CD14-positive monocyte (primary cell): ENCODE measurements around the gene ASTN2. TPM values are rescaled to one million over a fixed set of nuclear protein-coding genes. Genes with fewer than 3 reads are reported as not detected.

Experiments used
- DNase-seq, 3 donors: peaks; one replicate each; pipeline ENCODE4 v3.0.0-alpha.2; 2011 to 2022
- H2AFZ ChIP-seq: 2 replicates; pipeline ENCODE4 v1.6.0; 2012; ENCODE audit warnings: mild to moderate bottlenecking, low read depth, low read length, inconsistent platforms; ENCODE audit not compliant: insufficient read depth, poor library complexity, severe bottlenecking
- H3K27ac ChIP-seq, 2 donors: 1 replicate in 1 of 2; 2 replicates in 1 of 2; pipeline ENCODE4 v1.5.1; 2012 to 2013; ENCODE audit warnings: low read length in 2 of 2, control low read depth in 1 of 2, inconsistent platforms in 1 of 2, low read depth in 1 of 2, mild to moderate bottlenecking in 1 of 2
- H3K27me3 ChIP-seq, 2 donors: one replicate each; pipeline versions ENCODE4 v1.6.0 to v1.6.1; 2011 to 2013; ENCODE audit warnings: low read length in 2 of 2; ENCODE audit not compliant: control insufficient read depth in 2 of 2, insufficient read depth in 2 of 2
- H3K36me3 ChIP-seq, 2 donors: replicated peaks in 1 of 2; 1 replicate in 1 of 2; 2 replicates in 1 of 2; pipeline versions ENCODE4 v1.5.1 to v1.6.1; 2012 to 2013; ENCODE audit warnings: low read length in 2 of 2, control low read depth in 1 of 2, inconsistent platforms in 1 of 2, mild to moderate bottlenecking in 1 of 2; ENCODE audit not compliant: insufficient read depth in 2 of 2, control insufficient read depth in 1 of 2
- H3K4me1 ChIP-seq, 2 donors: 1 replicate in 1 of 2; 2 replicates in 1 of 2; pipeline versions ENCODE4 v1.5.1 to v1.6.1; 2012 to 2013; ENCODE audit warnings: low read length in 2 of 2, control low read depth in 1 of 2, inconsistent platforms in 1 of 2, mild to moderate bottlenecking in 1 of 2, moderate library complexity in 1 of 2; ENCODE audit not compliant: insufficient read depth in 2 of 2, control insufficient read depth in 1 of 2
- H3K4me2 ChIP-seq: replicated peaks from 2 replicates; pipeline ENCODE3; 2012; ENCODE audit warnings: low read length, moderate library complexity, mild to moderate bottlenecking; ENCODE audit not compliant: poor library complexity, severe bottlenecking; ENCODE audit errors: extremely low read depth
- H3K4me3 ChIP-seq, 3 experiments: fragments of 200-600 bp in 1 of 3; sonication (generic) in 1 of 3; replicated peaks in 1 of 3; 1 replicate in 2 of 3; 2 replicates in 1 of 3; pipeline ENCODE4 v1.5.1; 2011 to 2013; ENCODE audit warnings: low read length in 3 of 3, mild to moderate bottlenecking in 3 of 3, control low read depth in 2 of 3, low read depth in 2 of 3, inconsistent platforms in 1 of 3, moderate library complexity in 1 of 3
- H3K79me2 ChIP-seq: 2 replicates; pipeline ENCODE4 v1.6.0; 2012; ENCODE audit warnings: mild to moderate bottlenecking, control low read depth, inconsistent platforms, low read length, moderate library complexity; ENCODE audit not compliant: insufficient read depth
- H3K9ac ChIP-seq: 2 replicates; pipeline ENCODE4 v1.6.0; 2017; ENCODE audit warnings: low read length, mild to moderate bottlenecking; ENCODE audit not compliant: insufficient read depth, poor library complexity, severe bottlenecking
- H3K9me3 ChIP-seq, 2 donors: replicated peaks in 1 of 2; 1 replicate in 1 of 2; 2 replicates in 1 of 2; pipeline versions ENCODE4 v1.5.1 to v1.6.1; 2012 to 2013; ENCODE audit warnings: low read length in 2 of 2, control low read depth in 1 of 2; ENCODE audit not compliant: control insufficient read depth in 1 of 2, insufficient read depth in 1 of 2
- H4K20me1 ChIP-seq: 2 replicates; pipeline ENCODE4 v1.6.0; 2012; ENCODE audit warnings: mild to moderate bottlenecking, low read length, control low read depth, moderate library complexity; ENCODE audit not compliant: insufficient read depth
- H3K27ac Mint-ChIP-seq, 7 donors: one replicate each; pipeline ENCODE4 v1.8.0; 2020; ENCODE audit warnings: mild to moderate bottlenecking in 7 of 7, mixed read lengths in 7 of 7, moderate library complexity in 6 of 7, inconsistent platforms in 2 of 7
- H3K27me3 Mint-ChIP-seq, 3 donors: one replicate each; pipeline ENCODE4 v1.8.0; 2021 to 2022; ENCODE audit warnings: low read depth in 3 of 3, mild to moderate bottlenecking in 3 of 3, mixed read lengths in 3 of 3, moderate library complexity in 3 of 3, inconsistent platforms in 1 of 3
- H3K36me3 Mint-ChIP-seq, 2 donors: one replicate each; pipeline ENCODE4 v1.8.0; 2020; ENCODE audit warnings: mixed read lengths in 2 of 2, inconsistent platforms in 1 of 2, mild to moderate bottlenecking in 1 of 2
- H3K4me1 Mint-ChIP-seq: one replicate; pipeline ENCODE4 v1.8.0; 2020; ENCODE audit warnings: mild to moderate bottlenecking, mixed read lengths
- H3K4me3 Mint-ChIP-seq, 2 donors: one replicate each; pipeline ENCODE4 v1.8.0; 2020; ENCODE audit warnings: mild to moderate bottlenecking in 2 of 2, mixed read lengths in 2 of 2, moderate library complexity in 1 of 2
- H3K9me3 Mint-ChIP-seq, 7 donors: one replicate each; pipeline ENCODE4 v1.8.0; 2020 to 2022; ENCODE audit warnings: mixed read lengths in 7 of 7, mild to moderate bottlenecking in 6 of 7, moderate library complexity in 6 of 7, inconsistent platforms in 2 of 7
- WGBS: methylation state at CpG from one replicate; pipeline ENCODE4 v1.1.5; 2013; ENCODE audit warnings: missing lambda C conversion rate; ENCODE audit not compliant: insufficient coverage; 5-methylcytosine and 5-hydroxymethylcytosine counted together
- intact Hi-C, 2 donors: fragments of 100-400 bp; cut with micrococcal nuclease; formaldehyde crosslinking; loops; one replicate each; pipeline versions ENCODE4 v1.15.0 to v1.15.1; 2023
- polyA plus RNA-seq, 3 donors: library from polyadenylated mRNA; depleted of rRNA in 1 of 3; unstranded in 2 of 3; stranded (reverse) in 1 of 3; fragments of 300-500 nt in 2 of 3; fragments of >200 nt in 1 of 3; fragmentation: Illumina TruSeq in 2 of 3; gene quantifications; 1 replicate in 2 of 3; 2 replicates in 1 of 3; pipeline ENCODE4 v1.2.3, GENCODE V29; 2012 to 2021
- TF ChIP-seq, protein P1 (sequence below): fragments of 200-600 bp; IDR thresholded peaks from one replicate; pipeline ENCODE4 v1.8.0; 2022; ENCODE audit warnings: antibody characterized with exemption, mild to moderate bottlenecking

The ASTN2 gene
- polyA plus RNA-seq, 3 donors, result not detected

GRCh38 chr9:116800074-116800473, 614.8 kb downstream of the ASTN2 start:
- Mint-ChIP-seq H3K4me3 (no peak overlapping the region), H3K36me3 (no peaks in the 10 kb centered on the region), H3K27ac (no peak overlapping the region), H3K4me1 (no peaks in the 10 kb centered on the region), H3K27me3 (peaks cover 0 to 8% (median 5%) of the 10 kb centered on the region in 3 donors), H3K9me3 (peaks cover 0 to 5% (median 1%) of the 10 kb centered on the region in 7 donors)
- Histone ChIP-seq H3K9me3 (no peaks in the 10 kb centered on the region), H3K27me3 (no peaks in the 10 kb centered on the region), H3K36me3 (no peaks in the 10 kb centered on the region), H3K79me2 (no peaks in the 10 kb centered on the region), H3K4me1 (no peaks in the 10 kb centered on the region), H3K4me3 (no peak overlapping the region), H3K27ac (no peak overlapping the region), H3K9ac (no peak overlapping the region), H2AFZ (no peak overlapping the region), H3K4me2 (no peak overlapping the region), H4K20me1 (no peaks in the 10 kb centered on the region)
- WGBS, result 69% methylated on average over 2 of the region's 4 CpGs
- no peak for DNase-seq
- intact Hi-C loops, result no loop called here
- TF ChIP-seq, protein P1, sequence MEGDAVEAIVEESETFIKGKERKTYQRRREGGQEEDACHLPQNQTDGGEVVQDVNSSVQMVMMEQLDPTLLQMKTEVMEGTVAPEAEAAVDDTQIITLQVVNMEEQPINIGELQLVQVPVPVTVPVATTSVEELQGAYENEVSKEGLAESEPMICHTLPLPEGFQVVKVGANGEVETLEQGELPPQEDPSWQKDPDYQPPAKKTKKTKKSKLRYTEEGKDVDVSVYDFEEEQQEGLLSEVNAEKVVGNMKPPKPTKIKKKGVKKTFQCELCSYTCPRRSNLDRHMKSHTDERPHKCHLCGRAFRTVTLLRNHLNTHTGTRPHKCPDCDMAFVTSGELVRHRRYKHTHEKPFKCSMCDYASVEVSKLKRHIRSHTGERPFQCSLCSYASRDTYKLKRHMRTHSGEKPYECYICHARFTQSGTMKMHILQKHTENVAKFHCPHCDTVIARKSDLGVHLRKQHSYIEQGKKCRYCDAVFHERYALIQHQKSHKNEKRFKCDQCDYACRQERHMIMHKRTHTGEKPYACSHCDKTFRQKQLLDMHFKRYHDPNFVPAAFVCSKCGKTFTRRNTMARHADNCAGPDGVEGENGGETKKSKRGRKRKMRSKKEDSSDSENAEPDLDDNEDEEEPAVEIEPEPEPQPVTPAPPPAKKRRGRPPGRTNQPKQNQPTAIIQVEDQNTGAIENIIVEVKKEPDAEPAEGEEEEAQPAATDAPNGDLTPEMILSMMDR, result no peak

DNA sequence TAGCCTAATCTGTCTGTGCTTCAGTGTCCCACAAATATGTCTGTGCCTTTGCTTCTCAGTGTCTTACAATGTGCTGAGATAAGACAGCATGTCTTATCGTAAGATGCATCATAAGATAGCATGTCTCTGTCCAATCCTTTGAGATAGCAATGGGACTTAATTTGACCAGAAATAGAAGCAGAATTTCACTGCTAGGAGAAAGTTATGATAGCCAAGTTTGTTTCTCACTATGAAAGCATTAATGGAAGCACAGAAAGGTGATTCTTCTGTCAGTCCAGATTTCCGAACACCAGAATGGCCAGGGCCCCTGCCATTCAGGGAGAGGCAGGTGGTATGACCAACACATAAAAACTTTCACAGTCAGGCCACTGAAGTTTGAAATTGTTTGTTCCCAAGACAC, 616.3 kb downstream of the ASTN2 start:
- Histone ChIP-seq H3K27me3 (no peaks in the 10 kb centered on the region), H3K27ac (no peak overlapping the region), H3K4me1 (no peaks in the 10 kb centered on the region), H3K9ac (no peak overlapping the region), H3K36me3 (no peaks in the 10 kb centered on the region), H3K4me2 (no peak overlapping the region), H4K20me1 (no peaks in the 10 kb centered on the region), H3K79me2 (no peaks in the 10 kb centered on the region), H3K9me3 (no peaks in the 10 kb centered on the region), H3K4me3 (no peak overlapping the region), H2AFZ (no peak overlapping the region)
- H3K9me3 Mint-ChIP-seq, result peaks cover 0 to 5% (median 1%) of the 10 kb centered on the region in 7 donors
- TF ChIP-seq, protein P1, result no peak
- H3K36me3 Mint-ChIP-seq, result no peaks in the 10 kb centered on the region
- H3K4me3 Mint-ChIP-seq, result no peak overlapping the region
- H3K4me1 Mint-ChIP-seq, result no peaks in the 10 kb centered on the region
- no peak overlapping the region for H3K27ac Mint-ChIP-seq
- no peak for DNase-seq
- 100% methylated on average over 1 of the region's 2 CpGs for WGBS
- intact Hi-C loops, result no loop called here
- peaks cover 0 to 8% (median 5%) of the 10 kb centered on the region in 3 donors for H3K27me3 Mint-ChIP-seq
